ENCODE data around the gene MAPK6.

GRCh38 chr15:52008698-52009434, 10.2 kb upstream of the MAPK6 start:
- TF ChIP-seq CTCF (IDR thresholded peaks at IDR 0.05) (no peak), POLR2A (IDR thresholded peaks at IDR 0.05) (no peak)

Data from lower leg skin (tissue), 3 donors.